ENCODE data around the gene EPB41L1.

Gene EPB41L1

GRCh38 chr20:36150847-36151539 is 3.5 kb upstream of the EPB41L1 start:
- H3K9me3 Mint-ChIP-seq: no peaks in the 10 kb centered on the region
- H3K4me3 Mint-ChIP-seq: peak overlapping the region in 2 of 3 experiments; percentile 40 to 55
- TF ChIP-seq CTCF (IDR thresholded peaks at IDR 0.05; ENCODE audit: unreplicated experiment in 3 of 3): no peak
- peak overlapping the region; percentile 85 to 92 (median 90) for H3K27ac Mint-ChIP-seq
- H3K4me1 Mint-ChIP-seq: peaks cover 33% of the 10 kb centered on the region
- no peaks in the 10 kb centered on the region for H3K36me3 Mint-ChIP-seq (ENCODE audit: low read depth)
- no peaks in the 10 kb centered on the region for H3K27me3 Mint-ChIP-seq (ENCODE audit: low read depth)

DNA sequence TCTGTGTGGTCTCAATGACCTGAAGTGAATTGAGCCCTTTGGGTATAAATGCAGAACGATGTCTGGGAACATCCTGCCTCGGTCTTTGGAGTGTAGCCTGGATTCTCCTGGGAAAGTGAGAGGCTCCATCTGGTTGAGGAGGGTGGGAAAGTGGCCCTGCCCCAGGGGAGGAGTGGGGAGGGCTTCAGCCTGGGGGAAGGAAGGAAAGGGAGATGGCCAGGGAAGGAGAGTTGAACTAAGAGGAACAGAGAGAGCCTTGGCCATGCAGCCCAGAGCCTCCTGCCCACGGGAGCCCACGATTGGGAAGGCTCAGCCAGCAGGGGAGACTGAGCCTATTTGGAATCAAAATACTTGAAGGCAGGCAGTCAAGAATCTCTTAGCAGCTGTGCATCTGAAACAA is 2.3 kb upstream of the EPB41L1 start:
- no peak for TF ChIP-seq CTCF (IDR thresholded peaks at IDR 0.05; ENCODE audit: unreplicated experiment in 3 of 3)
- Mint-ChIP-seq H3K4me1 (peaks cover 35% of the 10 kb centered on the region), H3K27ac (peak overlapping the region; percentile 89 to 94 (median 90)), H3K36me3 (ENCODE audit: low read depth) (no peaks in the 10 kb centered on the region), H3K9me3 (no peaks in the 10 kb centered on the region), H3K27me3 (ENCODE audit: low read depth) (no peaks in the 10 kb centered on the region), H3K4me3 (peak overlapping the region; percentile 74 to 87 (median 85))

GRCh38 chr20:36153204-36153603 is 1.3 kb upstream of the EPB41L1 start:
- TF ChIP-seq CTCF (IDR thresholded peaks at IDR 0.05; ENCODE audit: unreplicated experiment in 3 of 3): no peak
- no peaks in the 10 kb centered on the region for H3K9me3 Mint-ChIP-seq
- H3K4me1 Mint-ChIP-seq: peaks cover 31% of the 10 kb centered on the region
- H3K27ac Mint-ChIP-seq: peak overlapping the region; percentile 46 to 89 (median 65)
- no peaks in the 10 kb centered on the region for H3K36me3 Mint-ChIP-seq (ENCODE audit: low read depth)
- H3K4me3 Mint-ChIP-seq: peak overlapping the region; percentile 74 to 87 (median 85)
- no peaks in the 10 kb centered on the region for H3K27me3 Mint-ChIP-seq (ENCODE audit: low read depth)

DNA sequence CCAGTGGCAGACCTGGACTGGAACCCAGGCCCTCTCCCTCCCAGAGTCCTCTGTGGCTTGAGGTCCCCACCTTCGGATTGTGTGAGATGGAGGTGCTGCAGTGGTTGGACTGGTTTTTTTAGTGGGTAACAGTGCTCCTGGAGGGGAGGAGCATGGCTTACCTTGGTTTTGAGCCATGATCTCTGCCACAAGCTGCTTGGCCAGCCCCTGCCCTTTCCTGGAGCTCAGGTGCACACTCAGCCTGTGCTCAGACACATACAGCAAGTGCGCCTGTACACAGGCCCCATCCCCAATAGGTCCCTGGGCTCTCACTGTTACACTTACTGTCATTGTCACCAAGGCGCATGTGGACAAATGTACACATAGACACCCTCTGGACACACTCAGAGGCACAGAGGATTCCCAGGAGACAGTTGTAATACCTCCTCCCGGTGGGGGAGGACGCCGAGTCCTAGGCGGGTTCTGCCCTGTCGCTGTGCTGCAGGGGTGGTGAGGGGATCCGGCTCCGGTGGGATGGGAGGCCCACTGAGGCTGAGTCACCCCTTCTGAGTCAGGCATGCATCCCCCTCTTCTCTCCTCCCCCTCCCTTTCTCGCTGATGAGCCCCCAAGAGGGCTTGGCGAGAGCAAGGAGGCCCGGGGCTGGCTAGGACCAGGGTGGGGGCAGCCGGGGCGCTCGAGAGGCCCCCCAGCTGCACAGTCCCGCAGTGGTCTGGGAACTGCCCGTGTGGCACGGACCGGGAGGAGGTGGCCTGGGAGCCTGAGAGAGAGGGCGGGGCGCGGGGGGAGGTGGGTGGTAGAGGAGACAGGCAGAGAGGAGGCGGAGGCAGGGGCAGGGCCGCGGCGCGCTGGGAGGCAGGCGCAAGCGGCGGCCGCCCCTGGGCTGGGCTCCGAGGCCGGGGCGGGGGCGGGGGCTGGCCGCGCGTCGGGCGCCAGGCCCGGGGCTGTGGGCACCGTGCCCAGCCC is 522 bp upstream of the EPB41L1 start:
- TF ChIP-seq CTCF (IDR thresholded peaks at IDR 0.05; ENCODE audit: unreplicated experiment in 3 of 3): no peak
- no peaks in the 10 kb centered on the region for H3K9me3 Mint-ChIP-seq
- H3K36me3 Mint-ChIP-seq (ENCODE audit: low read depth): no peaks in the 10 kb centered on the region
- H3K4me1 Mint-ChIP-seq: peaks cover 30% of the 10 kb centered on the region
- H3K27ac Mint-ChIP-seq: peak overlapping the region; percentile 52 to 89 (median 66)
- H3K4me3 Mint-ChIP-seq: peak overlapping the region; percentile 74 to 87 (median 85)
- no peaks in the 10 kb centered on the region for H3K27me3 Mint-ChIP-seq (ENCODE audit: low read depth)

- Mint-ChIP-seq H3K4me1 (peaks cover 30% of the 10 kb centered on the region), H3K36me3 (ENCODE audit: low read depth) (no peaks in the 10 kb centered on the region), H3K27ac (peak overlapping the region in 2 of 3 experiments; percentile 24 to 78), H3K27me3 (ENCODE audit: low read depth) (no peaks in the 10 kb centered on the region), H3K4me3 (peak overlapping the region; percentile 84 to 91 (median 89)), H3K9me3 (no peaks in the 10 kb centered on the region)
- no peak for TF ChIP-seq CTCF (IDR thresholded peaks at IDR 0.05; ENCODE audit: unreplicated experiment in 3 of 3)
Measured at GRCh38 chr20:36155629-36155971, 1.1 kb downstream of the EPB41L1 start.

All from nephron (organoid).